GM19452 (cell line): ENCODE measurements around the gene MBNL3.
"Not testable (repeated sequence)": the region's sequence is repeated elsewhere in the genome, so short reads cannot be mapped to it uniquely, and the experiment has no call there.

Source experiments
- ATAC-seq: cut with Tn5 transposase; IDR thresholded peaks from one replicate; pipeline ENCODE4 v1.9.1; 2021; ENCODE audit not compliant: unreplicated experiment

The MBNL3 gene

GRCh38 chrX:132480581-132481203 lies 8.1 kb downstream of the MBNL3 start:
- ATAC-seq, result peak; percentile 88

- no peak for ATAC-seq
Measured at GRCh38 chrX:132474544-132475248, 14.1 kb downstream of the MBNL3 start.

GRCh38 chrX:132472397-132472796 lies 16.4 kb downstream of the MBNL3 start:
- no peak for ATAC-seq

- ATAC-seq, result no peak
Measured at GRCh38 chrX:132470831-132471230, 18.0 kb downstream of the MBNL3 start.

GRCh38 chrX:132470179-132470578 lies 18.7 kb downstream of the MBNL3 start:
- ATAC-seq, result no peak

GRCh38 chrX:132468454-132468853 lies 20.4 kb downstream of the MBNL3 start:
- ATAC-seq, result no peak

GRCh38 chrX:132467989-132468388 lies 20.8 kb downstream of the MBNL3 start:
- ATAC-seq, result no peak

- ATAC-seq, result no peak
Measured at GRCh38 chrX:132467026-132467425, 21.8 kb downstream of the MBNL3 start.

- ATAC-seq, result no peak
Measured at GRCh38 chrX:132463411-132463810, 25.4 kb downstream of the MBNL3 start.

GRCh38 chrX:132461886-132462285 lies 27.0 kb downstream of the MBNL3 start:
- no peak for ATAC-seq

- ATAC-seq, result no peak
Measured at GRCh38 chrX:132452911-132453550, 35.8 kb downstream of the MBNL3 start.

- ATAC-seq, result not testable (repeated sequence)
Measured at GRCh38 chrX:132445909-132446308, 42.9 kb downstream of the MBNL3 start.

- ATAC-seq, result no peak
Measured at GRCh38 chrX:132444936-132445335, 43.9 kb downstream of the MBNL3 start.

- no peak for ATAC-seq
Measured at GRCh38 chrX:132443196-132444135, 45.4 kb downstream of the MBNL3 start.

- no peak for ATAC-seq
Measured at GRCh38 chrX:132442691-132443090, 46.1 kb downstream of the MBNL3 start.

- ATAC-seq, result no peak
Measured at GRCh38 chrX:132435222-132435621, 53.6 kb downstream of the MBNL3 start.

- ATAC-seq, result no peak
Measured at GRCh38 chrX:132433551-132433950, 55.3 kb downstream of the MBNL3 start.

GRCh38 chrX:132433001-132433400 lies 55.8 kb downstream of the MBNL3 start:
- no peak for ATAC-seq

- ATAC-seq, result no peak
Measured at GRCh38 chrX:132428896-132429295, 59.9 kb downstream of the MBNL3 start.

GRCh38 chrX:132426695-132427281 lies 62.0 kb downstream of the MBNL3 start:
- ATAC-seq, result no peak
